Testis (tissue), 3 donors: ENCODE data around the gene PRSS33. TPM values are rescaled to one million over a fixed set of nuclear protein-coding genes. Genes with fewer than 3 reads are reported as not detected.

Experiments used
- DNase-seq: peaks from one replicate; pipeline ENCODE4 v3.0.0-alpha.2; 2019
- H3K27ac ChIP-seq, 2 donors: fragments of 200-600 bp; sonication (generic); one replicate each; pipeline ENCODE4 v1.5.1; 2019
- H3K27me3 ChIP-seq: fragments of 200-600 bp; sonication (generic); one replicate; pipeline ENCODE4 v1.5.1; 2019
- H3K36me3 ChIP-seq: fragments of 200-600 bp; sonication (generic); one replicate; pipeline ENCODE4 v1.5.1; 2017; ENCODE audit warnings: low read depth; ENCODE audit errors: missing control alignments
- H3K4me1 ChIP-seq: fragments of 200-600 bp; sonication (generic); one replicate; pipeline ENCODE4 v1.5.1; 2019
- H3K4me3 ChIP-seq, 2 donors: fragments of 200-600 bp; sonication (generic); one replicate each; pipeline ENCODE4 v1.5.1; 2017 to 2019
- H3K9me3 ChIP-seq: fragments of 200-600 bp; sonication (generic); one replicate; pipeline ENCODE4 v1.5.1; 2017
- CTCF ChIP-seq, 3 experiments: fragments of 450-650 bp in 2 of 3; fragments of 200-600 bp in 1 of 3; sonication (generic) in 1 of 3; IDR thresholded peaks; one replicate each; pipeline ENCODE4 v1.5.1; 2016 to 2019; ENCODE audit warnings: antibody characterized with exemption in 3 of 3, mild to moderate bottlenecking in 2 of 3, moderate library complexity in 1 of 3
- POLR2A ChIP-seq: fragments of 450-650 bp; IDR thresholded peaks from one replicate; pipeline ENCODE4 v1.6.1; 2017; ENCODE audit warnings: antibody characterized with exemption, mild to moderate bottlenecking, moderate library complexity
- WGBS, 2 donors: methylation state at CpG; one replicate each; pipeline ENCODE4 v1.1.5; 2018; 5-methylcytosine and 5-hydroxymethylcytosine counted together
- intact Hi-C: fragments of 100-400 bp; cut with DNase I; formaldehyde crosslinking; loops from one replicate; pipeline ENCODE4 v1.15.1; 2023; ENCODE audit warnings: low total_unique reads
- polyA plus RNA-seq: library from polyadenylated mRNA; stranded (reverse); fragments of 350-450 nt; fragmentation: Illumina TruSeq; extraction: RNeasy Lipid Tissue Mini Kit (QIAGEN cat#74804); gene quantifications from one replicate; pipeline ENCODE4 v1.2.3, GENCODE V29; 2014; ENCODE audit warnings: low read depth, low replicate concordance; ENCODE audit not compliant: insufficient read depth
- total RNA-seq, 2 donors: library from RNA; depleted of rRNA; stranded (reverse); fragments of >200 nt; gene quantifications; one replicate each; pipeline ENCODE4 v1.2.3, GENCODE V29; 2016

Gene PRSS33
- total and polyA plus RNA-seq, 3 donors from 2014 or later = 0.93 to 4.4 TPM; not detected in 1

- no peaks in the 10 kb centered on the region for H3K27me3 ChIP-seq
- intact Hi-C loops = no loop called here
- H3K36me3 ChIP-seq = no peaks in the 10 kb centered on the region
- TF ChIP-seq CTCF (IDR thresholded peaks at IDR 0.05) (no peak), POLR2A (no peak)
- no peaks in the 10 kb centered on the region for H3K4me1 ChIP-seq
- DNase-seq = no peak
- no peak overlapping the region for H3K27ac ChIP-seq
- no peaks in the 10 kb centered on the region for H3K9me3 ChIP-seq
- no peak overlapping the region for H3K4me3 ChIP-seq
- 77 to 79% methylated on average over 11 of the region's 11 CpGs for WGBS, 2 donors
Observed at GRCh38 chr16:2825906-2826305, 38.5 kb upstream of the PRSS33 start.

- H3K27ac ChIP-seq = no peak overlapping the region
- H3K9me3 ChIP-seq = no peaks in the 10 kb centered on the region
- TF ChIP-seq POLR2A (no peak), CTCF (IDR thresholded peaks at IDR 0.05) (no peak)
- H3K36me3 ChIP-seq = no peaks in the 10 kb centered on the region
- WGBS, 2 donors = 79 to 81% methylated on average over 14 to 26 of the region's 26 CpGs
- DNase-seq = no peak
- intact Hi-C loops = no loop called here
- no peaks in the 10 kb centered on the region for H3K27me3 ChIP-seq
- H3K4me3 ChIP-seq = no peak overlapping the region
- H3K4me1 ChIP-seq = no peaks in the 10 kb centered on the region
Observed at GRCh38 chr16:2825049-2825742, 37.8 kb upstream of the PRSS33 start.

GRCh38 chr16:2824626-2825025 is 37.3 kb upstream of the PRSS33 start:
- Histone ChIP-seq H3K27me3 (no peaks in the 10 kb centered on the region), H3K36me3 (no peaks in the 10 kb centered on the region), H3K9me3 (no peaks in the 10 kb centered on the region), H3K27ac (no peak overlapping the region), H3K4me3 (no peak overlapping the region), H3K4me1 (no peaks in the 10 kb centered on the region)
- no peak for DNase-seq
- 74 to 78% methylated on average over 10 of the region's 10 CpGs for WGBS, 2 donors
- intact Hi-C loops = no loop called here
- TF ChIP-seq POLR2A = no peak
- no peak for TF ChIP-seq CTCF (IDR thresholded peaks at IDR 0.05)

- Histone ChIP-seq H3K4me1 (no peaks in the 10 kb centered on the region), H3K9me3 (no peaks in the 10 kb centered on the region), H3K4me3 (no peak overlapping the region), H3K27me3 (no peaks in the 10 kb centered on the region), H3K36me3 (no peaks in the 10 kb centered on the region), H3K27ac (no peak overlapping the region)
- intact Hi-C loops = no loop called here
- 60 to 73% methylated on average over 4 of the region's 4 CpGs for WGBS, 2 donors
- TF ChIP-seq POLR2A (no peak), CTCF (IDR thresholded peaks at IDR 0.05) (no peak)
- DNase-seq = no peak
Observed at GRCh38 chr16:2822496-2822895, 35.1 kb upstream of the PRSS33 start.

- TF ChIP-seq CTCF (IDR thresholded peaks at IDR 0.05) (no peak), POLR2A (no peak)
- intact Hi-C loops = no loop called here
- no peak overlapping the region for H3K27ac ChIP-seq
- H3K4me3 ChIP-seq = no peak overlapping the region
- WGBS, 2 donors = 79 to 80% methylated on average over 8 of the region's 8 CpGs
- no peaks in the 10 kb centered on the region for H3K9me3 ChIP-seq
- no peak for DNase-seq
- H3K4me1 ChIP-seq = no peaks in the 10 kb centered on the region
- no peaks in the 10 kb centered on the region for H3K36me3 ChIP-seq
- no peaks in the 10 kb centered on the region for H3K27me3 ChIP-seq
Observed at GRCh38 chr16:2822158-2822495, 34.8 kb upstream of the PRSS33 start.
